Hepatocyte (in vitro differentiated cells): ENCODE data around the gene MDC1.

Experiments used
- CTCF ChIP-seq: fragments of 200-600 bp; sonication (generic); IDR thresholded peaks from 2 replicates; pipeline ENCODE4 v1.5.1; 2016; ENCODE audit warnings: antibody characterized with exemption, mild to moderate bottlenecking; ENCODE audit not compliant: poor library complexity
- EZH2 ChIP-seq: fragments of 200-600 bp; sonication (generic); IDR thresholded peaks from 2 replicates; pipeline ENCODE4 v1.6.1; 2016; ENCODE audit warnings: antibody characterized with exemption, mild to moderate bottlenecking, borderline replicate concordance

DNA sequence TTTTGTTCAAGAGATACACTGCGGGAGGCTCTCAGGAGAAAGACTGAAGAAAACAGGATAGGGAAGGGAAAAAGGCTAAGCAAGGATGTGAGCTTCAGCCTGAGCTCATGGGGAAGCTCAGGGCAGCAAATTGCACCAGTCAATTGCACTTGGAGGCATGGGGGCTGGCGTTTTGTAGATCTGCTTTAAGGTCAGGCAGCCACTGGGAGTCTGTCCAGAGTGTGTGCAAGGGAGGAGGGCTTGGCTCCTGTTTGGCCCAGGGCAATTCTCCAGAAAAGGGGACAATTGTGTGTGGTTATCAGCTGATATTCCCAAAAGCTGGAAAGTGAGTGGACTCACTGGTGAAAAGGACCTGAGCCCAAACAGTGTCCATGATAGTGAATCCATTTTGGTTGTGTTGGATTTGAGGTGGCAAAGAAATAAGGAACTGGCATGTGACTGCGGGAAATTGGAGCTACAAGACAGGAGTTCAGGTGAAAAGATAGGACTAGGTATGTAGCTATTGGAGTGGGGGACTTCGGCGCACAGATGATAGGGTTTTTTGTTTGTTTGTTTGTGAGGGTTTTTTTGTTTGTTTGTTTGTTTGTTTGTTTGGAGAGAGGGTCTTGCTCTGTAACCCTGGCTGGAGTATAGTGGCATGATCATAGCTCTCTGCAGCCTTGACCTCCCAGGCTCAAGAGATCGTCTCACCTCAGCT, 49.5 kb upstream of the MDC1 start:
- no peak for TF ChIP-seq CTCF
- no peak for TF ChIP-seq EZH2
